GM21526 (cell line): ENCODE data around the gene PRTN3.
"Not testable (repeated sequence)": the region's sequence is repeated elsewhere in the genome, so short reads cannot be mapped to it uniquely, and the experiment has no call there.

Experiments
- ATAC-seq: cut with Tn5 transposase; IDR thresholded peaks from one replicate; pipeline ENCODE4 v1.9.1; 2021; ENCODE audit warnings: moderate library complexity; ENCODE audit not compliant: unreplicated experiment, low FRiP score

The PRTN3 gene

GRCh38 chr19:814152-815078, 26.4 kb upstream of the PRTN3 start:
- no peak for ATAC-seq

- ATAC-seq, result no peak
These were observed 25.6 kb upstream of the PRTN3 start for GRCh38 chr19:815079-815774.

GRCh38 chr19:815775-816499, 24.9 kb upstream of the PRTN3 start:
- no peak for ATAC-seq

DNA sequence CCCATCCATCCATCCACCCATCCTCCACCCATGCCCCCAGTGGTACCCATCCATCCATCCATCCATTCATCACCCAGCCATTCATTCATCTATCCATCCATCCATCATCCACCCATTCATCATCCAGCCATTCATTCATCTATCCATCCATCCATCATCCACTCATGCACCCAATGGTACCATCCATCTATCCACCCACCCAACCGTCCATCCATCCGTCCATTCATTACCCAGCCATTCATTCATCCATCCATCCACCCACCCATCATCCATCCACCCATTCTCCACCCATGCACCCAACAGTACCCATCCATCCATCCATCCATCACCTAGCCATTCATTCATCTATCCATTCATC, 24.3 kb upstream of the PRTN3 start:
- no peak for ATAC-seq

- not testable (repeated sequence) for ATAC-seq
These were observed 20.6 kb upstream of the PRTN3 start for GRCh38 chr19:820212-820611.

DNA sequence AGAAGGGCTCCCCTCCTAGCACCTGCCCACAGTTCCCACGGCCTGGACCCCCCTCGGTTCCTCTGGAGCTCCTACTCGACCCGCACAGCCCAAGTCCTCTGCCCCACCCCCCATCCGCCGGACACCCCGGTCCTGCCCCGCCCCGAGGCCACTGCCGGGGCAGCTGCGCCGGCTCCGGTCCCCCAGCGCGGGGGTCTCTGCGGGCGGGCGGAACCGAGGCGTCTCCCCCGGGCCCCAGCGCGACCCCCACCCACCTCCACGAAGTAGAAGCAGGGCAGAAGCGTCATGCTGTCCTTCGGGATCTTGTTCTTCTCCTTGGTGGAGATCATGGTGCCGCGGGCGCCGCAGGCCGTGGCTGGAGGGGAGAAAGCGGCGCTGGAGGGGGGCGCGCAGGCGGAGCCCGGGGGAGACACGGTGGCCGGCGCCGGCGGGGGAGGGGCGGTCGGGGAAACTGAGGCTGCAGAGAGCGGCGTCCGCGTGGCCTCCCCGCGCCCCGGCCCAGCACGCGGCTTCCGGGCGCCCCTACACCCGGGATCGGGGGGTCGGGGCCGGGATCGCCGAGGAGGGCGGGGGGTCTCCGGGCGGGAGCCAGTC, 19.5 kb upstream of the PRTN3 start:
- no peak for ATAC-seq

- no peak for ATAC-seq
These were observed 18.8 kb upstream of the PRTN3 start, which contains the start of gene PLPPR3 for GRCh38 chr19:821825-822503. PLPPR3 (minus strand) TSS chr19:821955; CDS start chr19:821559, 396 bp downstream.

DNA sequence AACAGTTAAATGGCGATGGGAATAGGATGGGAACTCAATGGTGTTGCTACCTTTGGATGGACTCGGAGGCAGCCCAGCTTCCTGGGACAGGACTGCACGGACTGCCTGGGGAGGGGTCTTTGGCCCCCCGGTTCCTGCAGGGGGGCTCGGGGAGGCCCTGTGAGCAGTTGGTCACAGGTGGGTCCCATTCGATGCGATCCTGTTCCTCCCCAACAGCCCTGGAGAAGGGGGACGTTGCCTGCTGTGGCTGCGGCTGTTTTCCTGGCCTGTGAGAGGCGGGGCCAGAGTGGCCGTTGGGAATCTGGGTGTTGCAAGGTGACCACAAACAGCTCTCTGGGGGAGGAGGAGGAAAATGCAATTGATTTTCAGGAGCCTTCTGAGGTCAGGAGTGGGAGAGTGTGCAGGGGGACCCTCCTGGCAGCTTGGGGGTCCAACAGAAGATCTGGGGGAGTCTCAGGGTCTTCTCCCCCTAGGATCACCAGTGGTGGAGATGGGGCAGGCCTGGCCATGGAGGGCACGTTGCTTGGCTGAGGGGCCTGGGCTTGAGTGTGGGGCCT, 17.2 kb upstream of the PRTN3 start:
- no peak for ATAC-seq

- no peak for ATAC-seq
These were observed 15.9 kb upstream of the PRTN3 start for GRCh38 chr19:824885-825284.

- ATAC-seq, result no peak
These were observed 14.7 kb upstream of the PRTN3 start for GRCh38 chr19:825897-826644.

GRCh38 chr19:827314-827709, 13.5 kb upstream of the PRTN3 start:
- ATAC-seq, result no peak

DNA sequence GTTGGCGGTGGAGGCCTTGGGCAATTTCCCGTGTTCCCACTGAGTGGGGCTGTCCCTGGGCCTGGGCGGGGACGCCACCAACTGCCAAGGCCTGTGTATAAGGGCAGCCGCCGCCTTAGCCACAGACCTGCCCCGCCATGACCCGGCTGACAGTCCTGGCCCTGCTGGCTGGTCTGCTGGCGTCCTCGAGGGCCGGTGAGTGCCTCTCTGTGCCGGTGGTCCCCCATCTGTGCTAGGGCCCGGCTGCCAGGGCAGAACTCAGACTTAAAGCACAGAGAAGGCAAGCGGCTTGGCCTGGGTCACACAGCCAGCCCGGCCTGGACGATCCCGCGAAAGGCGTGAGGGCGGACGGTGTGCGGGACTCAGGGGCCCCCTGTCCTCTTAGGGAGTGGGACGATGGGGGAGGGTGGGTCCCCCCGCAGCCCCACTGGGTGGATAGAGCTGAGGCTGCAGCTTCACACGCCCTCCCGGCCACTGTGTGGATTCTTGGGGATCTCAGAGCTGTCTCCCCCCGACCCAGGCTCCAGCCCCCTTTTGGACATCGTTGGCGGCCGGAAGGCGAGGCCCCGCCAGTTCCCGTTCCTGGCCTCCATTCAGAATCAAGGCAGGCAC, 13.0 kb upstream of the PRTN3 start, which contains the start of gene AZU1:
AZU1 (plus strand) TSS at position 128 of the 612 bp plus-strand sequence; CDS start at position 138, 10 bp downstream.
- ATAC-seq, result no peak

DNA sequence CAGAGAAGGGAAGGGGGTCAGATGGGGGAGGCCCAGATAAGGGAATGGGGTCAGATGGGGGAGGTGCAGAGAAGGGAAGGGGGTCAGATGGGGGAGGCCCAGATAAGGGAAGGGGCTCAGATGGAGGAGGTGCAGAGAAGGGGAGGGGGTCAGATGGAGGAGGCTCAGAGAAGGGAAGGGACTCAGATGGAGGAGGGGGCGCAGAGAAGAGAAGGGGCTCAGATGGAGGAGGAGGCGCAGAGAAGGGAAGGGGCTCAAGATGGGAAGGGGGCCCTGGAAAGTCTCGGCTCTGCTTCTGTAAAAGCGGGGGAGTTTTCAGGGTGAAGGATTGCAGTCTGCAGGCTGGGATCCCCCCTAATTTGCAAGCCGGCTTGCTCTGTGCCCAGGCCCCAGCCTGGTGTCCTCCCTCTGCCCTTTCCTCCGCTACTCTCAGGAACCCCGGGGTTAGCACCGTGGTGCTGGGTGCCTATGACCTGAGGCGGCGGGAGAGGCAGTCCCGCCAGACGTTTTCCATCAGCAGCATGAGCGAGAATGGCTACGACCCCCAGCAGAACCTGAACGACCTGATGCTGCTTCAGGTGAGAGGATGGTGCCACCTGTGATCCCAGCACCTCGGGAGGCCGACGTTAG, 11.6 kb upstream of the PRTN3 start:
- ATAC-seq, result no peak

DNA sequence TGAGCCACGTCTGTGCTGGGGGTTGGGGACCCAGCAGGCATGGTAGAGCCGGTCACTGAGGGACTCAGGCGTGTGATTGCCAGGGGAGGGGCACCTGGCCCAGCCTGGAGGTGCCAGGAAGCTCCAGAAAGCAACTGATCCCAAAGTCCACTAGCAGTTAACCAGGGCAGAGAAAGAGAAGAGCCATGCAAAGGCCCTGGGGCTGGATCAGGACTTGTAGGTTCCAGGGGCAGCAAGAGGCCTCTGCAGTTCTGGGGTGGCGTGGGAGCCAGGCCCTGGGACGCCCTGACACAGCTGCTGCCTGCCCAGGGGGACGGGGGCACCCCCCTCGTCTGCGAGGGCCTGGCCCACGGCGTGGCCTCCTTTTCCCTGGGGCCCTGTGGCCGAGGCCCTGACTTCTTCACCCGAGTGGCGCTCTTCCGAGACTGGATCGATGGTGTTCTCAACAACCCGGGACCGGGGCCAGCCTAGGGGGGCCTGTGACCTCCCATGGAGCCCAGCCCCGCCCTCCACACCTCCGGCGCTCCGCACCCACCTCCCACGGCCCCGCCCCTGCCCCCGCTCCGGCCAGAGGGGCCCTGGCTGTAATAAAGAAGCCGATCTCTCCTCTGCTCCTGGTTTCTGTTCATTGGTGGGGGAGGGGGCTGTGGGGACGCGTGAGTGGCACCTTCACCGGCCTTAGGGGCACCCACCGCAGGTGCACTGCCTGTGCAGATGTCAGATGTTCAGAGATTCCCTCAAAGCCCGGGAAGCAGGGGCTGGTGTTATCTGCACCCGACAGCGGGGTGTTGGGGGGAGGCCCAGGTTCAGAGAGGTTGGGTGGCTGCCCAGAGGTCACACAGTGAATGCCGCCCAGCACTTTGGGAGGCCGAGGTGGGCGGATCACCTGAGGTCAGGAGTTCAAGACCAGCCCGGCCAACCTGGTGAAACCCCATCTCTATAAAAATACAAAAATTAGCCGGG, 9.1 kb upstream of the PRTN3 start:
- no peak for ATAC-seq

- no peak for ATAC-seq
These were observed 6.6 kb upstream of the PRTN3 start for GRCh38 chr19:834216-834615.

- ATAC-seq, result no peak
These were observed 5.5 kb upstream of the PRTN3 start for GRCh38 chr19:835210-835810.

DNA sequence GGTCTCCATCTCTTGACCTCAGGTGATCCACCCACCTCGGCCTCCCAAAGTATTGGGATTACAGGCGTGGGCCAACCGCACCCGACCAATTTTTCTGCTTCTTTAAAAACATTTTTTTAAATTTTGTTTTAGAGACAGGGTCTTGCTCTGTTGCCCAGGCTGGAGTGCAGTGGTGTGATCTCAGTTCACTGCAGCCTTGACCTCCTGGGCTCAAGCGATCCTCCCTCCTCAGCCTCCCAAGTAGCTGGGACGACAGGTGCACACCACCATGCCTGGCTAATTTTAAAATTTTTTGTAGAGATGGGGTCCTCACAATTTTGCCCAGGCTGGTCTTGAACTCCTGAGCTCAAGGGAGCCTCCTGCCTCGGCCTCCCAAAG, 2.0 kb downstream of the PRTN3 start:
- ATAC-seq, result not testable (repeated sequence)
